SK-N-MC (cell line): ENCODE measurements around the gene PRPH2.

ENCODE experiments used
- DNase-seq: peaks from one replicate; pipeline ENCODE4 v3.0.0-alpha.2; 2011; ENCODE audit warnings: low read depth, low spot score
- H3K27ac ChIP-seq: fragments of 200-600 bp; sonication (generic); 2 replicates; pipeline ENCODE4 v1.5.1; 2016; ENCODE audit warnings: mixed run types
- H3K36me3 ChIP-seq: fragments of 200-600 bp; sonication (generic); 2 replicates; pipeline ENCODE4 v1.6.1; 2017; ENCODE audit warnings: antibody characterized with exemption, low read length, mixed read lengths; ENCODE audit not compliant: insufficient read depth
- H3K4me3 ChIP-seq: fragments of 200-600 bp; sonication (generic); 2 replicates; pipeline ENCODE4 v1.5.1; 2016
- H3K9ac ChIP-seq: fragments of 200-600 bp; sonication (generic); 2 replicates; pipeline ENCODE4 v1.8.0; 2017; ENCODE audit warnings: mixed run types, mixed read lengths; ENCODE audit not compliant: insufficient read length
- H3K9me3 ChIP-seq: fragments of 200-600 bp; sonication (generic); 2 replicates; pipeline ENCODE4 v1.6.1; 2017; ENCODE audit warnings: low read depth, mild to moderate bottlenecking, antibody characterized with exemption, low read length, moderate library complexity, mixed read lengths
- EZH2 ChIP-seq: fragments of 200-600 bp; sonication (generic); IDR thresholded peaks from one replicate; pipeline ENCODE4 v1.6.1; 2017; ENCODE audit warnings: antibody characterized with exemption
- FOXP2 ChIP-seq: optimal IDR thresholded peaks from 2 replicates; pipeline ENCODE3; 2011; ENCODE audit warnings: mild to moderate bottlenecking, moderate library complexity; ENCODE audit not compliant: insufficient read depth; ENCODE audit errors: extremely low read length, control extremely low read depth
- POLR2AphosphoS5 ChIP-seq: IDR thresholded peaks from 2 replicates; pipeline ENCODE4 v1.6.1; 2012; ENCODE audit warnings: mild to moderate bottlenecking, low read depth, low read length, borderline replicate concordance

PRPH2 gene

DNA sequence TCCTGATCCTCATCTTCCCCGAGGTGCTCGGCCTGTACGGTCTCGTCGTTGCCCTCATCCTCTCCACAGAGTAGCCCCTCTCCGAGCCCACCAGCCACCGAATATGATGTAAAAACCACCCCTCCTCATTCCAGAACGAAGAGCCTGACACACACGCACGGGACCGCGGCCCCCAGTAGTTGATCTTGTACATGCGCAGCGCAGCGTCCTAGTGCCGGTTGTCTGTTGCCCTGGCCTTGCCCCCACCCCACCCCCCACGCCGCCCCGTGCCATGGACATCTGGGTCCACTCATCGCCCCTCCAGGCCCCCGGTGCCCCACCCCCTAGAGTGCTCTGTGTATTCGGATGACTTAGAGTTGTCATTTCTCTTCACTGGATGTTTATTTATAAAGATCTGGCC, 5.2 kb upstream of the PRPH2 start:
- DNase-seq = no peak
- H3K9ac ChIP-seq = no peak overlapping the region
- no peak overlapping the region for H3K4me3 ChIP-seq
- no peaks in the 10 kb centered on the region for H3K9me3 ChIP-seq
- TF ChIP-seq EZH2 (no peak), POLR2AphosphoS5 (no peak), FOXP2 (no peak)
- H3K36me3 ChIP-seq = no peaks in the 10 kb centered on the region
- no peak overlapping the region for H3K27ac ChIP-seq

DNA sequence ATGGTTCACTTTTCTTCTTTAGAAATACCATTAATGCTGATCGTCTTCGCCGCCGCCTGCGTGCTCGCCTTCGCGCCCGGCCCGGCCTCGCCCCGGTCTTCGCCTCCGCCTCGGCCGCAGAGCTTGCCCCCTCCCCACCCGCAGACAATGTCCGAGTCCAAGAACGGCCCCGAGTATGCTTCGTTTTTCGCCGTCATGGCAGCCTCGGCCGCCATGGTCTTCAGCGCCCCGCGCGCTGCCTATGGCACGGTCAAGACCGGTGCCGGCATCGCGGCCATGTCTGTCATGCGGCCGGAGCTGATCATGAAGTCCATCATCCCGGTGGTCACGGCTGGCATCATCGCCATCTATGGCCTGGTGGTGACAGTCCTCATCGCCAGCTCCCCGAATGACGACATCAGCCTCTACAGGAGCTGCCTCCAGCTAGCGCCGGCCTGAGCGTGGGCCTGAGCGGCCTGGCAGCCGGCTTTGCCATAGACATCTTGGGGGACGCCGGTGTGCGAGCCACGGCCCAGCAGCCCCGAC, 4.8 kb upstream of the PRPH2 start:
- no peaks in the 10 kb centered on the region for H3K9me3 ChIP-seq
- DNase-seq = no peak
- TF ChIP-seq EZH2 = no peak
- 0 out of 2 replicates have a peak overlapping the region, but pooled peaks have one; percentile 29 for H3K27ac ChIP-seq
- no peak overlapping the region for H3K4me3 ChIP-seq
- H3K36me3 ChIP-seq = no peaks in the 10 kb centered on the region
- H3K9ac ChIP-seq = no peak overlapping the region

DNA sequence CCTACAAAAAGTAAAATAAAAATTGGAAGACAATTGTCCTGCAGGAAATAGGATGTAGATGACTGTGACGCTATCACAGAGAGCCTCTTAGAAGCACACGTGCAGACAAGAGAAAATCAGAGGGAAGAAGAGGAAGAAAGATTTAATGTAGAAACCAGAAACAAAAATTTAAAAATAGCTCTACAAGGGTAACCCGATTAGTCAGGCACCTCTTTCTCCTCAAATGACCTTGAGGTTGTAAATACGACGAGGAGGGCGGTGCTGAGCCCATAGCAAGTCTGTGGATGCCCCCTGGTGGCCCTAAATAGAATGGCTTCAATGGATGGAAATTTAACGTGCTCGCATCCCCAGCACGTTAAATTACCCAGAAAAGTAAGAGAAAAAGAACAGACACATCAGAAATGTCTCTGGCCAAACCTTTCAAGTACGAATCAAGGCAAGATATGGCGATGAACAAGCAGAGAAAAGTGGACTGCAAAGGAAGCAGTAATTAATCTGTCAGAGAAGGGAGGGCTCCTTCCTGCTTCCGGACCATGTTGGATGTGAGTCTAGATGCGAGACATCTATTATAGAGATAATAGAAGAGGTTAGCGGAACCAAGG, 4.2 kb upstream of the PRPH2 start:
- Histone ChIP-seq H3K36me3 (no peaks in the 10 kb centered on the region), H3K4me3 (peak overlapping the region; percentile 56), H3K9me3 (no peaks in the 10 kb centered on the region), H3K27ac (peak overlapping the region; percentile 86), H3K9ac (peak overlapping the region; percentile 53)
- TF ChIP-seq POLR2AphosphoS5 (no peak), EZH2 (no peak), FOXP2 (no peak)
- no peak for DNase-seq

DNA sequence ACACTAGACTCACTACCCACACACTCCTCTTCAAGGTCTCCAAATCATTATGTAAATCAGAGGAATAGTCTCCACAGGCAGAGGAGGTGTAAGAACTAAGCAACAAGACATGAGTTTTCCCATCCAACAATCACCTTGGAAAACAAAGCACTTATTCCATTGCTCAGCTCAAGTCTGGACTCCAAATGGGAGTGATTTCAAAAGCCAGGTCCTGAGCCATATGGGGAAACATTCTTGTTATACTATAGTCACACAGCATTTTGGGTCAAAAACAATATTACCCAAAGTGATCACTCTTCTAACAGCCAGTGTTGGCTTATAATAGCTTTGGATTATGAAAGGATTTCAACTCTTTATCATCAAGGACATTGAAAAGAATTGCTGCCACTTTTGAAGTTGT, 3.6 kb upstream of the PRPH2 start:
- peak overlapping the region; percentile 56 for H3K4me3 ChIP-seq
- TF ChIP-seq POLR2AphosphoS5 (no peak), EZH2 (no peak), FOXP2 (no peak)

DNA sequence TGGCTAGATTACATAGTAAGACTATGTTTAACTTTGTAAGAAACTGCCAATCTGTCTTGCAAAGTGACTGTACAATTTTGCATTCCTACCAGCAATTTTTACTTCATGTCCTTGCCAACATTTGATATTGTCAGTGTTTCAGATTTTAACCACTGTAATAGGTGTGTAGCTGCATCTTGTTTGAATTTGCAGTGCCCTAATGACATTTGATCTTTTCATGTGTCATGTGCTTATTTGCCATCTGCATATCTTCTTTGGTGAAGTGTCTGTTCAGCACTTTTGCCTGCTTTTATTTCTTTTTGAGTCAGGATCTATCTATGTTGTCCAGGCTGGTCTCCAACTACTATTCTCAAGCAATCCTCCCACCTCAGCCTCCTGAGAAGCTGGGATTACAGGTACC, 2.4 kb upstream of the PRPH2 start:
- H3K9ac ChIP-seq = no peak overlapping the region
- H3K4me3 ChIP-seq = no peak overlapping the region
- H3K27ac ChIP-seq = no peak overlapping the region
- H3K9me3 ChIP-seq = no peaks in the 10 kb centered on the region
- H3K36me3 ChIP-seq = no peaks in the 10 kb centered on the region
- no peak for DNase-seq
- TF ChIP-seq POLR2AphosphoS5 = no peak

More for the DNA sequence above, 3.6 kb upstream of the PRPH2 start:
- H3K9me3 ChIP-seq = no peaks in the 10 kb centered on the region
- peak overlapping the region; percentile 53 for H3K9ac ChIP-seq
- H3K27ac ChIP-seq = peak overlapping the region; percentile 86
- no peak for DNase-seq
- H3K36me3 ChIP-seq = no peaks in the 10 kb centered on the region

DNA sequence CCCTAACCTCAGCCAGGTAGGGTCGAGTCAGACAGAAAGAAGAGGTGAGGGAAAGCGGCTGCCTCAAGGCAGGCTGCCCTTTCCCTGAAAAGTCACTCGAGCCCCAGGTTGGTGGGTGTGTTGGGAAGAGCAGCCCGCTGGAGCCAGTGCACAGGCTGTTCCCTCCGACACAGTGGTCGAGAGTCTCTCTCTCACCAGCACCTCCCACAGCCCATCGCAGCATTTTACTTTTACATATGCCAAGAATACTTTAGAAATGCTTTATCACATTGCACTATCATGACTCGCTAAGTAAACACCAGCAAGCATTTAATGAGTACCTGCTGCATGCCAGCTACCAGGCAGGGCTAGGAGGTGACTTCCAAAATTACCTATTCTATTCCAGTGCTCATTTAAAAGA, 1.7 kb downstream of the PRPH2 start:
- no peak for DNase-seq
- H3K36me3 ChIP-seq = no peaks in the 10 kb centered on the region
- no peak overlapping the region for H3K9ac ChIP-seq
- no peaks in the 10 kb centered on the region for H3K9me3 ChIP-seq
- no peak overlapping the region for H3K4me3 ChIP-seq
- TF ChIP-seq EZH2 = no peak
- H3K27ac ChIP-seq = no peak overlapping the region

DNA sequence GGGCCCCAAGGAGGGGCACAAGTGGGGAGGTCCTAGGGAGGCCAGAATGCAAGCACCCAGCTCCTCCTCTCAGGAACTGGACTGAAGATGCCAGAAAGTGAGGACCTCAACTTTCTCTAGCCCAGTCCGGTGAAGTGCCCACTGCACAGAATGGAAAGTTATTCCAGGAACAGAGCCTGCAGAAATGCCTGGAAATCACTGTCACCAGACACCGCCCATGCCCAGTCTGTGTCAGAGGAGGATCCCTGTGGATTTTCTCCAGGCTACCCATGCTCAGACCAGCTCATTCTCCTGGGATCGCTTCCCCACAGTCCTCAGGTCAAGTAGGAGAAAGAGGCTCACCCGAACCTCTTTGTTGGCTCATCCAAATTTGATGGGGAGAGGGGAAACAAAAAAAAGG, 6.5 kb downstream of the PRPH2 start:
- Histone ChIP-seq H3K9ac (no peak overlapping the region), H3K36me3 (no peaks in the 10 kb centered on the region), H3K27ac (no peak overlapping the region), H3K4me3 (no peak overlapping the region), H3K9me3 (no peaks in the 10 kb centered on the region)
- DNase-seq = no peak
- TF ChIP-seq FOXP2 (no peak), POLR2AphosphoS5 (no peak), EZH2 (no peak)

DNA sequence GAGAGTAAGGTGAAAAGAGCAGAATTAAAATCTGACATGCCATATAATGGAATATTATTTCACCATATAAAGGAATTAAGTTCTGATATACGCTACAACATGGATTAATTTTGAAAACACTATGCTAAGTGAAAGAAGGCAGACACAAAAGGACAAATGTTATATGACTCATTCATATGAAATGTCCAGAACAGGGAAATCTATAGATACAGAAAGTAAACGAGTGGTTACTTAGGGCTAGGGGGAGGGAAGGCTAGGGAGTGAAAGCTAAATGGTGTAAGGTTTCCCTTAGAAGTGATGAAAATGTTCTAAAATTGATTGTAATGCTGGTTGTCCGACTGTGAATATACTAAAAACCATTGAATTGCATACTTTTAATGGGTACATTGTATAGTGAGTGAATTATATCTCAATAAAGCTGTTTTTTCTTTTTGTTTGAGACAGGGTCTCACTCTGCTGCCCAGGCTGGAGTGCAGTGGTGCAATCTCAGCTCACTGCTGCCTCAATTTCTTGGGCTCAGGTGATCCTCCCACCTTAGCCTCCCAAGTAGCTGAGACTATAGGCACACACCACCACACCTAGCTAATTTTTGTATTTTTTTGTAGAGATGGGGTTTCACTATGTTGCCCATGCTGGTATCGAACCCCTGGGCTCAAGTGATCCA, 8.2 kb downstream of the PRPH2 start:
- no peaks in the 10 kb centered on the region for H3K36me3 ChIP-seq
- no peak overlapping the region for H3K27ac ChIP-seq
- DNase-seq = no peak
- no peak overlapping the region for H3K9ac ChIP-seq
- no peaks in the 10 kb centered on the region for H3K9me3 ChIP-seq
- no peak overlapping the region for H3K4me3 ChIP-seq
- TF ChIP-seq EZH2 (no peak), FOXP2 (no peak), POLR2AphosphoS5 (no peak)

DNA sequence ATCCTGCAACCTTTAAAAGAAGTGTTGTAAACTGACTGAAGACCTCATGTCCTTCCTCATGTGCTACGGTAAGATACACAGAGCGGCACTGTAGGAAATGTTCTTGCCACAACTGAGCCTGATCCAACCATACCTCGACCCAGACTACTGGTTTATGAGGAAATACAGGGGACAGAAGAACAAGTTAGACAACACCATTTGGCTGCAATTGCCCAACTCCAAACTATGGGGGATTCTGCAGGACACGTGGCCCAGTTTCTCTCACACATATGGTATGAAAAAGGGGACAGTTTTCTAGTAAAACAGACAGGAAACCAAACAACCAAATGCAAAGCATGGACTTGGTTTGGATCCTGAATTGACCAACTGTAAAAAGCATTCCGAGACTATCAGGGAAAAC, 10.5 kb downstream of the PRPH2 start:
- Histone ChIP-seq H3K9me3 (no peaks in the 10 kb centered on the region), H3K4me3 (no peak overlapping the region), H3K36me3 (no peaks in the 10 kb centered on the region), H3K9ac (no peak overlapping the region), H3K27ac (no peak overlapping the region)
- TF ChIP-seq POLR2AphosphoS5 = no peak
- TF ChIP-seq EZH2 = no peak
- no peak for TF ChIP-seq FOXP2
- DNase-seq = no peak
